ENCODE measurements around the gene MOB2.

The MOB2 gene

GRCh38 chr11:1470681-1471611, 15.6 kb downstream of the MOB2 start:
- no peak for DNase-seq

GRCh38 chr11:1469911-1470680, 16.5 kb downstream of the MOB2 start:
- no peak for DNase-seq

- no peak for DNase-seq
These were observed 17.2 kb downstream of the MOB2 start for GRCh38 chr11:1469287-1469910.

- no peak for DNase-seq
These were observed 18.0 kb downstream of the MOB2 start for GRCh38 chr11:1468473-1469066.

- DNase-seq: no peak
These were observed 18.6 kb downstream of the MOB2 start for GRCh38 chr11:1468002-1468401.

GRCh38 chr11:1467270-1467669, 19.3 kb downstream of the MOB2 start:
- DNase-seq: no peak

GRCh38 chr11:1466784-1467183, 19.8 kb downstream of the MOB2 start:
- no peak for DNase-seq

- DNase-seq: no peak
These were observed 23.5 kb downstream of the MOB2 start for GRCh38 chr11:1463056-1463455.

GRCh38 chr11:1462698-1462975, 23.9 kb downstream of the MOB2 start:
- no peak for DNase-seq

GRCh38 chr11:1461826-1462697, 24.5 kb downstream of the MOB2 start:
- no peak for DNase-seq

- DNase-seq: no peak
These were observed 25.4 kb downstream of the MOB2 start for GRCh38 chr11:1460986-1461825.

- DNase-seq: no peak
These were observed 26.1 kb downstream of the MOB2 start for GRCh38 chr11:1460396-1460985.

- DNase-seq: no peak
These were observed 26.7 kb downstream of the MOB2 start for GRCh38 chr11:1459764-1460395.

- DNase-seq: no peak
These were observed 27.4 kb downstream of the MOB2 start for GRCh38 chr11:1459219-1459575.

- no peak for DNase-seq
These were observed 28.0 kb downstream of the MOB2 start for GRCh38 chr11:1458340-1459218.

- no peak for DNase-seq
These were observed 28.7 kb downstream of the MOB2 start for GRCh38 chr11:1457856-1458255.

GRCh38 chr11:1457326-1457680, 29.3 kb downstream of the MOB2 start:
- DNase-seq: no peak

- DNase-seq: no peak
These were observed 29.8 kb downstream of the MOB2 start for GRCh38 chr11:1456596-1457325.

- no peak for DNase-seq
These were observed 30.4 kb downstream of the MOB2 start for GRCh38 chr11:1456176-1456575.

All from NCI-H2081 (cell line).